Vagina (tissue), 2 donors: Measurements from ENCODE around the gene SMAP2. TPM values are rescaled to one million over a fixed set of nuclear protein-coding genes. Genes with fewer than 3 reads are reported as not detected.

ENCODE experiments used
- DNase-seq, 2 donors: peaks; one replicate each; pipeline ENCODE4 v3.0.0-alpha.2; 2017; ENCODE audit errors: extremely low spot score in 2 of 2
- H3K27ac ChIP-seq: fragments of 200-600 bp; sonication (generic); one replicate; pipeline ENCODE4 v1.5.1; 2019
- H3K27me3 ChIP-seq: fragments of 200-600 bp; sonication (generic); one replicate; pipeline ENCODE4 v1.5.1; 2019
- H3K36me3 ChIP-seq, 2 donors: fragments of 200-600 bp; sonication (generic); one replicate each; pipeline ENCODE4 v1.5.1; 2017 to 2019
- H3K4me1 ChIP-seq: fragments of 200-600 bp; sonication (generic); one replicate; pipeline ENCODE4 v1.5.1; 2019
- H3K4me3 ChIP-seq, 2 donors: fragments of 200-600 bp; sonication (generic); 1 replicate in 1 of 2; 2 replicates in 1 of 2; pipeline ENCODE4 v1.5.1; 2016 to 2019
- H3K9me3 ChIP-seq: fragments of 200-600 bp; sonication (generic); one replicate; pipeline ENCODE4 v1.5.1; 2019
- POLR2A ChIP-seq, 2 donors: fragments of 450-650 bp; IDR thresholded peaks; one replicate each; pipeline ENCODE4 v1.6.1; 2017; ENCODE audit warnings: antibody characterized with exemption in 2 of 2, mild to moderate bottlenecking in 2 of 2, moderate library complexity in 2 of 2
- POLR2AphosphoS5 ChIP-seq, 2 donors: sonication (generic); formaldehyde crosslinking; IDR thresholded peaks; one replicate each; pipeline ENCODE4 v1.9.0; 2017; ENCODE audit warnings: antibody characterized with exemption in 2 of 2, mild to moderate bottlenecking in 2 of 2, low read depth in 1 of 2; ENCODE audit not compliant: insufficient read depth in 1 of 2
- intact Hi-C: fragments of 100-400 bp; cut with DNase I; formaldehyde crosslinking; loops from one replicate; pipeline ENCODE4 v1.15.1; 2023
- total RNA-seq: library from RNA; depleted of rRNA; stranded (reverse); fragments of >200 nt; gene quantifications from one replicate; pipeline ENCODE4 v1.2.3, GENCODE V29; 2016
- TF ChIP-seq, protein P1 (sequence below), 3 experiments: fragments of 450-650 bp in 2 of 3; fragments of 200-600 bp in 1 of 3; sonication (generic) in 1 of 3; IDR thresholded peaks; one replicate each; pipeline ENCODE4 v1.5.1; 2017 to 2019; ENCODE audit warnings: antibody characterized with exemption in 3 of 3, mild to moderate bottlenecking in 2 of 3, moderate library complexity in 2 of 3

The SMAP2 gene
- total RNA-seq, 1 donor from 2014 or later: 24.8 TPM

DNA sequence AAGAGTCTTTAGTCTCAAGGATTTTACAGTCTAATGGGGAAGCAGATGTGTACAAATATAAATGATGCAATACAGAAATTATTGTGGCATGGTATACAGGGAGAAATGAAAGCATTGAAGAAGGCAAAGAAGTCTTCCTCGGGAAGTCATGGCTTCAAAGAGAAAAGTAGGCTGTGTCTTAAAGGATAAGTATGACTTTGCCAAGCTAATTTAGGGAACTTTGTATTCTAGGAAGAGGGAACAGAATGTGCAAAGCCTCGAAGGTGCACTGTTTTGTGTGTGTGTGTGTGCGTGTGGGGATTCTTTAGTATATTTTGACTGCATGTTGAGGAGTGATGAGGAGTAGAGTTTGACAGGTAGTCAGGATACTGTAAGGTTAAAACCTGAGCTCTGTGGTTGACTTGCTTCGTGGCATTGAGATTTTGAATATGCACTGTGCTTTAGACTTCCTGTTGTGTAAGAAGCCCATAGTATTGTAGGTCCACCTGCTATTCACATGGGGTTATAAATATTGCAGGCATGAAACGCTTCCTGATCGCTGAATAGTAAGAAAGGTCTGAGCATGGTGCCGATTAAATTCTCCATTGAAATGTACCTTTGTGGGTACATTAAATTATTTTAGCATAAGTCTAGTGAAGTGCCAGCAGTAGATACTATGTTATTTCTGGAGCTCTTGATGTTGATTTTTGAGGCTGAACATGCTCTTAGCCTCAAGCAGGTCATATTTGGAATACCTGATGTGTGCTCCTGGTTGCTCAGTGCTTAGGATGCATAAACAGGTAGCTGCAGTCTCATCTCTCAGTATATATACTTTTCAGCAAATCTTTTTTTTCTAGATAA is 8.0 kb downstream of the SMAP2 start:
- no peak for TF ChIP-seq POLR2AphosphoS5 (IDR thresholded peaks at IDR 0.05; ENCODE audit: insufficient read depth in 1 of 2, low read depth in 1 of 2)
- TF ChIP-seq POLR2A (IDR thresholded peaks at IDR 0.05): peak in 1 of 2 donors; percentile 31
- Histone ChIP-seq H3K4me1 (peaks cover 66% of the 10 kb centered on the region), H3K27me3 (no peaks in the 10 kb centered on the region), H3K9me3 (no peaks in the 10 kb centered on the region), H3K4me3 (no peak overlapping the region), H3K27ac (peak overlapping the region; percentile 77), H3K36me3 (no peaks in the 10 kb centered on the region)
- intact Hi-C loops: no loop called here
- DNase-seq: no peak

DNA sequence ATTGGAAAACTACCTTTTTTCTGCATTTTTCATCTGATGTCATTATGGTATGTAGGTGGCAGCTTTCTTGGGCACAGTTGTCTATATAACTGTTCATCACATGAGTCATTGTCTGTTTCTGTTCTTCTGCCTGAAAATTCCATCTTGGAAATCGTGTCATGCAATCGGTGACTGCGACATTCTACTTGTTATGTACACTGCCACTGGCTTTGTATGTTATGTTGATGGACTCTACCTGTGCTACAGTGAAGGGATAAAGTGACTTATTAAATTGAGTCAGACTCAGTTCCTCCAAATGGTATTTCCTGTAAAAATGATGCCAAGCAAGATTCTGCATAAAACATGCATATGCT is 8.6 kb downstream of the SMAP2 start:
- Histone ChIP-seq H3K27me3 (no peaks in the 10 kb centered on the region), H3K27ac (peak overlapping the region; percentile 77), H3K9me3 (no peaks in the 10 kb centered on the region), H3K4me1 (peaks cover 71% of the 10 kb centered on the region), H3K4me3 (no peak overlapping the region), H3K36me3 (no peaks in the 10 kb centered on the region)
- no peak for DNase-seq
- intact Hi-C loops: no loop called here
- TF ChIP-seq POLR2A (IDR thresholded peaks at IDR 0.05) (no peak), POLR2AphosphoS5 (IDR thresholded peaks at IDR 0.05; ENCODE audit: insufficient read depth in 1 of 2, low read depth in 1 of 2) (no peak)
- TF ChIP-seq, protein P1, sequence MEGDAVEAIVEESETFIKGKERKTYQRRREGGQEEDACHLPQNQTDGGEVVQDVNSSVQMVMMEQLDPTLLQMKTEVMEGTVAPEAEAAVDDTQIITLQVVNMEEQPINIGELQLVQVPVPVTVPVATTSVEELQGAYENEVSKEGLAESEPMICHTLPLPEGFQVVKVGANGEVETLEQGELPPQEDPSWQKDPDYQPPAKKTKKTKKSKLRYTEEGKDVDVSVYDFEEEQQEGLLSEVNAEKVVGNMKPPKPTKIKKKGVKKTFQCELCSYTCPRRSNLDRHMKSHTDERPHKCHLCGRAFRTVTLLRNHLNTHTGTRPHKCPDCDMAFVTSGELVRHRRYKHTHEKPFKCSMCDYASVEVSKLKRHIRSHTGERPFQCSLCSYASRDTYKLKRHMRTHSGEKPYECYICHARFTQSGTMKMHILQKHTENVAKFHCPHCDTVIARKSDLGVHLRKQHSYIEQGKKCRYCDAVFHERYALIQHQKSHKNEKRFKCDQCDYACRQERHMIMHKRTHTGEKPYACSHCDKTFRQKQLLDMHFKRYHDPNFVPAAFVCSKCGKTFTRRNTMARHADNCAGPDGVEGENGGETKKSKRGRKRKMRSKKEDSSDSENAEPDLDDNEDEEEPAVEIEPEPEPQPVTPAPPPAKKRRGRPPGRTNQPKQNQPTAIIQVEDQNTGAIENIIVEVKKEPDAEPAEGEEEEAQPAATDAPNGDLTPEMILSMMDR (IDR thresholded peaks at IDR 0.05): no peak

GRCh38 chr1:40382601-40383000 is 9.1 kb downstream of the SMAP2 start:
- H3K27ac ChIP-seq: peak overlapping the region; percentile 77

GRCh38 chr1:40383095-40383487 is 9.6 kb downstream of the SMAP2 start:
- intact Hi-C loops: no loop called here
- H3K27ac ChIP-seq: peak overlapping the region; percentile 77
- no peaks in the 10 kb centered on the region for H3K36me3 ChIP-seq
- DNase-seq: no peak
- no peaks in the 10 kb centered on the region for H3K27me3 ChIP-seq
- H3K4me1 ChIP-seq: peaks cover 80% of the 10 kb centered on the region
- TF ChIP-seq POLR2A (IDR thresholded peaks at IDR 0.05): no peak
- TF ChIP-seq, protein P1 (IDR thresholded peaks at IDR 0.05): no peak
- no peak for TF ChIP-seq POLR2AphosphoS5 (IDR thresholded peaks at IDR 0.05; ENCODE audit: insufficient read depth in 1 of 2, low read depth in 1 of 2)
- no peaks in the 10 kb centered on the region for H3K9me3 ChIP-seq
- H3K4me3 ChIP-seq: no peak overlapping the region

More at GRCh38 chr1:40382601-40383000, 9.1 kb downstream of the SMAP2 start:
- intact Hi-C loops: no loop called here
- TF ChIP-seq, protein P1 (IDR thresholded peaks at IDR 0.05): no peak
- TF ChIP-seq POLR2AphosphoS5 (IDR thresholded peaks at IDR 0.05; ENCODE audit: insufficient read depth in 1 of 2, low read depth in 1 of 2) (no peak), POLR2A (IDR thresholded peaks at IDR 0.05) (no peak)
- Histone ChIP-seq H3K4me3 (no peak overlapping the region), H3K36me3 (no peaks in the 10 kb centered on the region), H3K4me1 (peaks cover 76% of the 10 kb centered on the region), H3K9me3 (no peaks in the 10 kb centered on the region), H3K27me3 (no peaks in the 10 kb centered on the region)
- DNase-seq: no peak

DNA sequence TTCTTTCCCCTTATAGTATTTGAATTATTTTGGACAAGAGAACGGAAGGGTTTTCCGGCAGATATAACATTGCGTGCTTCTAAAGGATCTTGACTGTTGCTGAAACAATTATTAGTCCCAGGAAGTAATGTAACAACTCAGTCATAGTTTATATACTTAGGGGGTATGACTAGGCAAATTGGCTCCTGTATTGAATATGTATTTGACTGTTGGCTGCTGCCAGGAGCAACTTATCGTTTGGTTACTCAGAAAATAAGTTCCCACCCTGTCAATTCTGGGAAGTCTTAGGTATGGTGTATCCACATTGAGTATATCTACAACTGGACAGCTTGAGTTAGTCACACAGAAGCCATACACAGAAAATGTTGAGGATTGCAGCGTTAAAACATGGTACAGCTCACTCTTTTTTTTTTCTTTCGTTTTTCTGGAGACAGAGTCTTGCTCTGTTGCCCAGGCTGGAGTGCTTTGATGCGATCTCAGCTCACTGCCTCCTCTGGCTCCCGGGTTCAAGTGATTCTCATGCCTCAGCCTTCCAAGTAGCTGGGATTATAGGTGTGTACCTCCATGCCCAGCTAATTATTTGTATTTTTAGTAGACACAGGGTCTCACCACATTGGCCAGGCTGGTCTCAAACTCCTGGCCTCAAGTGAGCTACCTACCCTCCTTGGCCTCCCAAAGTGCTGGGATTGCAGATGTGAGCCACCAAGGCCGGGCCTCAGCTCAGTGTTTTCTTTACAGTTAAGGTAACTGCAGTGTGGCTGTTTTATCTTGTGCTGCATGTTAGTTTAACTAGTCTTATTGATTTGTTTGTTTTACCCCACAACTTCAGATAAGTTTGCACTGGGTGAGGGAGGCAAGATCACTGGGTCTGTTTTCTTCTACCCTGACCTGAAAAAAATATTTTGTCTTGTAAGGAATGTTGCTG is 10.2 kb downstream of the SMAP2 start:
- DNase-seq: no peak
- Histone ChIP-seq H3K4me3 (no peak overlapping the region), H3K27ac (peak overlapping the region; percentile 77), H3K9me3 (no peaks in the 10 kb centered on the region), H3K36me3 (no peaks in the 10 kb centered on the region), H3K27me3 (no peaks in the 10 kb centered on the region), H3K4me1 (peaks cover 81% of the 10 kb centered on the region)
- intact Hi-C loops: no loop called here
- TF ChIP-seq POLR2AphosphoS5 (IDR thresholded peaks at IDR 0.05; ENCODE audit: insufficient read depth in 1 of 2, low read depth in 1 of 2) (no peak), POLR2A (IDR thresholded peaks at IDR 0.05) (no peak)
- TF ChIP-seq, protein P1 (IDR thresholded peaks at IDR 0.05): no peak
